Tibial nerve (tissue), 4 donors: ENCODE data around the gene ZNF341. TPM values are rescaled to one million over a fixed set of nuclear protein-coding genes. Genes with fewer than 3 reads are reported as not detected.

ENCODE experiments used
- DNase-seq, 2 donors: peaks; one replicate each; pipeline ENCODE4 v3.0.0-alpha.2; 2019; ENCODE audit warnings: low spot score in 2 of 2
- H3K27ac ChIP-seq, 4 donors: fragments of 200-600 bp; sonication (generic) in 3 of 4; one replicate each; pipeline ENCODE4 v1.5.1; 2017 to 2019; ENCODE audit warnings: mild to moderate bottlenecking in 1 of 4
- H3K27me3 ChIP-seq, 2 donors: fragments of 200-600 bp; sonication (generic) in 1 of 2; one replicate each; pipeline versions ENCODE4 v1.5.1 to v1.6.0; 2017 to 2019
- H3K36me3 ChIP-seq, 3 donors: fragments of 200-600 bp; sonication (generic); one replicate each; pipeline ENCODE4 v1.5.1; 2018 to 2019
- H3K4me1 ChIP-seq, 4 donors: fragments of 200-600 bp; sonication (generic) in 3 of 4; one replicate each; pipeline ENCODE4 v1.5.1; 2017 to 2019
- H3K4me3 ChIP-seq, 4 donors: fragments of 200-600 bp; sonication (generic) in 3 of 4; one replicate each; pipeline ENCODE4 v1.5.1; 2017 to 2019; ENCODE audit warnings: mild to moderate bottlenecking in 1 of 4, moderate library complexity in 1 of 4
- H3K9me3 ChIP-seq, 4 donors: fragments of 200-600 bp; sonication (generic) in 3 of 4; one replicate each; pipeline ENCODE4 v1.5.1; 2017 to 2019
- CTCF ChIP-seq, 5 experiments: fragments of 200-600 bp in 3 of 5; fragments of 450-650 bp in 2 of 5; sonication (generic) in 3 of 5; IDR thresholded peaks; one replicate each; pipeline ENCODE4 v1.5.1; 2016 to 2019; ENCODE audit warnings: antibody characterized with exemption in 5 of 5, mild to moderate bottlenecking in 3 of 5, moderate library complexity in 2 of 5
- EP300 ChIP-seq, 2 donors: sonication (generic); formaldehyde crosslinking; IDR thresholded peaks; one replicate each; pipeline ENCODE4 v1.6.1; 2017; ENCODE audit warnings: antibody characterized with exemption in 2 of 2, mild to moderate bottlenecking in 1 of 2
- POLR2A ChIP-seq, 2 donors: fragments of 450-650 bp; IDR thresholded peaks; one replicate each; pipeline ENCODE4 v1.6.1; 2017; ENCODE audit warnings: antibody characterized with exemption in 2 of 2, mild to moderate bottlenecking in 2 of 2, moderate library complexity in 2 of 2
- WGBS, 2 donors: methylation state at CpG; one replicate each; pipeline ENCODE4 v1.1.5; 2018; 5-methylcytosine and 5-hydroxymethylcytosine counted together
- total RNA-seq, 4 donors: library from RNA; depleted of rRNA; stranded (reverse); fragments of >200 nt; gene quantifications; one replicate each; pipeline ENCODE4 v1.1.0, GENCODE V29; 2016

Gene ZNF341
- total RNA-seq, 4 donors from 2014 or later: 1.7 to 4.8 (median 2.1) TPM

- H3K27me3 ChIP-seq: no peaks in the 10 kb centered on the region
- no peaks in the 10 kb centered on the region for H3K4me1 ChIP-seq
- no peak overlapping the region for H3K27ac ChIP-seq
- H3K9me3 ChIP-seq: no peaks in the 10 kb centered on the region
- 82 to 86% methylated on average over 2 of the region's 2 CpGs for WGBS, 2 donors
- TF ChIP-seq EP300 (IDR thresholded peaks at IDR 0.05) (no peak), CTCF (IDR thresholded peaks at IDR 0.05) (no peak)
- no peak overlapping the region for H3K4me3 ChIP-seq
- H3K36me3 ChIP-seq: peaks cover 0 to 87% (median 0%) of the 10 kb centered on the region in 3 donors
- DNase-seq: no peak
These were observed 33.3 kb downstream of the ZNF341 start for GRCh38 chr20:33765099-33765498.

GRCh38 chr20:33765592-33765991 is 33.8 kb downstream of the ZNF341 start:
- Histone ChIP-seq H3K27ac (no peak overlapping the region), H3K9me3 (no peaks in the 10 kb centered on the region), H3K4me1 (no peaks in the 10 kb centered on the region), H3K27me3 (no peaks in the 10 kb centered on the region), H3K36me3 (peaks cover 0 to 89% (median 0%) of the 10 kb centered on the region in 3 donors), H3K4me3 (no peak overlapping the region)
- WGBS, 2 donors: 94 to 95% methylated on average over 5 of the region's 5 CpGs
- no peak for TF ChIP-seq CTCF (IDR thresholded peaks at IDR 0.05)
- TF ChIP-seq POLR2A (IDR thresholded peaks at IDR 0.05): no peak
- no peak for TF ChIP-seq EP300 (IDR thresholded peaks at IDR 0.05)
- no peak for DNase-seq

- Histone ChIP-seq H3K4me3 (no peak overlapping the region), H3K4me1 (no peaks in the 10 kb centered on the region), H3K36me3 (peaks cover 0 to 88% (median 0%) of the 10 kb centered on the region in 3 donors), H3K9me3 (no peaks in the 10 kb centered on the region), H3K27ac (no peak overlapping the region), H3K27me3 (no peaks in the 10 kb centered on the region)
- no peak for DNase-seq
- no peak for TF ChIP-seq EP300 (IDR thresholded peaks at IDR 0.05)
- 91 to 94% methylated on average over 9 of the region's 9 CpGs for WGBS, 2 donors
These were observed 34.9 kb downstream of the ZNF341 start for GRCh38 chr20:33766686-33767085.

- no peak overlapping the region for H3K4me3 ChIP-seq
- no peaks in the 10 kb centered on the region for H3K27me3 ChIP-seq
- no peak for DNase-seq
- no peaks in the 10 kb centered on the region for H3K4me1 ChIP-seq
- H3K36me3 ChIP-seq: peaks cover 0 to 77% (median 0%) of the 10 kb centered on the region in 3 donors
- H3K9me3 ChIP-seq: no peaks in the 10 kb centered on the region
- TF ChIP-seq CTCF (IDR thresholded peaks at IDR 0.05) (no peak), EP300 (IDR thresholded peaks at IDR 0.05) (no peak), POLR2A (IDR thresholded peaks at IDR 0.05) (no peak)
- H3K27ac ChIP-seq: no peak overlapping the region
- 91 to 97% methylated on average over 2 of the region's 2 CpGs for WGBS, 2 donors
These were observed 36.0 kb downstream of the ZNF341 start for GRCh38 chr20:33767777-33768138.

GRCh38 chr20:33769043-33769442 is 37.2 kb downstream of the ZNF341 start:
- Histone ChIP-seq H3K9me3 (no peaks in the 10 kb centered on the region), H3K27ac (no peak overlapping the region), H3K4me1 (no peaks in the 10 kb centered on the region), H3K36me3 (peaks cover 0 to 72% (median 0%) of the 10 kb centered on the region in 3 donors), H3K4me3 (no peak overlapping the region), H3K27me3 (no peaks in the 10 kb centered on the region)
- no peak for DNase-seq
- TF ChIP-seq EP300 (IDR thresholded peaks at IDR 0.05) (no peak), POLR2A (IDR thresholded peaks at IDR 0.05) (no peak), CTCF (IDR thresholded peaks at IDR 0.05) (no peak)
- 69 to 89% methylated on average over 3 to 4 of the region's 4 CpGs for WGBS, 2 donors

- Histone ChIP-seq H3K27me3 (no peaks in the 10 kb centered on the region), H3K4me1 (no peaks in the 10 kb centered on the region), H3K4me3 (no peak overlapping the region), H3K9me3 (no peaks in the 10 kb centered on the region), H3K36me3 (peaks cover 0 to 71% (median 0%) of the 10 kb centered on the region in 3 donors), H3K27ac (no peak overlapping the region)
- TF ChIP-seq EP300 (IDR thresholded peaks at IDR 0.05) (no peak), POLR2A (IDR thresholded peaks at IDR 0.05) (no peak), CTCF (IDR thresholded peaks at IDR 0.05) (no peak)
- 62 to 81% methylated on average over 6 to 7 of the region's 10 CpGs for WGBS, 2 donors
- DNase-seq: no peak
These were observed 38.2 kb downstream of the ZNF341 start for GRCh38 chr20:33770005-33770404.
